Activated gamma-delta T cell treated with Interleukin-2 at 50 U/mL for 16 hours (primary cell): ENCODE results near the gene FTCD.
"Not testable (repeated sequence)": the region's sequence is repeated elsewhere in the genome, so short reads cannot be mapped to it uniquely, and the experiment has no call there.

ENCODE experiments used
- DNase-seq: peaks from one replicate; pipeline ENCODE4 v3.0.0-alpha.2; 2020

Gene FTCD

GRCh38 chr21:46188226-46189212 lies 33.1 kb upstream of the FTCD start:
- no peak for DNase-seq

- no peak for DNase-seq
Observed at GRCh38 chr21:46187814-46188213, 32.4 kb upstream of the FTCD start.

GRCh38 chr21:46187261-46187660 lies 31.9 kb upstream of the FTCD start:
- no peak for DNase-seq

- no peak for DNase-seq
Observed at GRCh38 chr21:46185716-46186115, 30.3 kb upstream of the FTCD start.

GRCh38 chr21:46184625-46185555 lies 29.5 kb upstream of the FTCD start:
- peak; percentile 71 for DNase-seq

- peak; percentile 28 for DNase-seq
Observed at GRCh38 chr21:46183910-46184624, 28.7 kb upstream of the FTCD start, which contains the start of gene SPATC1L. SPATC1L (minus strand) TSS chr21:46184459; CDS start chr21:46182816, 1,643 bp downstream.

GRCh38 chr21:46183337-46183909 lies 28.0 kb upstream of the FTCD start:
- DNase-seq, result not testable (repeated sequence)

GRCh38 chr21:46182548-46183336 lies 27.4 kb upstream of the FTCD start:
- no peak for DNase-seq

GRCh38 chr21:46181953-46182547 lies 26.7 kb upstream of the FTCD start:
- no peak for DNase-seq

GRCh38 chr21:46181436-46181835 lies 26.1 kb upstream of the FTCD start:
- DNase-seq, result no peak

- DNase-seq, result no peak
Observed at GRCh38 chr21:46180778-46181391, 25.5 kb upstream of the FTCD start.

GRCh38 chr21:46180079-46180722 lies 24.8 kb upstream of the FTCD start:
- DNase-seq, result no peak

GRCh38 chr21:46179708-46180078 lies 24.3 kb upstream of the FTCD start:
- no peak for DNase-seq

GRCh38 chr21:46178961-46179360 lies 23.6 kb upstream of the FTCD start:
- no peak for DNase-seq

- not testable (repeated sequence) for DNase-seq
Observed at GRCh38 chr21:46176443-46177129, 21.2 kb upstream of the FTCD start.

- DNase-seq, result no peak
Observed at GRCh38 chr21:46173573-46173972, 18.2 kb upstream of the FTCD start.

GRCh38 chr21:46172863-46173528 lies 17.6 kb upstream of the FTCD start:
- DNase-seq, result no peak

GRCh38 chr21:46171996-46172862 lies 16.9 kb upstream of the FTCD start:
- DNase-seq, result no peak
